GM18498 (cell line): ENCODE data around the gene PSMB9.
"Not testable (repeated sequence)": the region's sequence is repeated elsewhere in the genome, so short reads cannot be mapped to it uniquely, and the experiment has no call there.

Experiments used
- ATAC-seq: cut with Tn5 transposase; IDR thresholded peaks from one replicate; pipeline ENCODE4 v1.9.1; 2021; ENCODE audit warnings: mild to moderate bottlenecking, moderate library complexity; ENCODE audit not compliant: unreplicated experiment

The PSMB9 gene

DNA sequence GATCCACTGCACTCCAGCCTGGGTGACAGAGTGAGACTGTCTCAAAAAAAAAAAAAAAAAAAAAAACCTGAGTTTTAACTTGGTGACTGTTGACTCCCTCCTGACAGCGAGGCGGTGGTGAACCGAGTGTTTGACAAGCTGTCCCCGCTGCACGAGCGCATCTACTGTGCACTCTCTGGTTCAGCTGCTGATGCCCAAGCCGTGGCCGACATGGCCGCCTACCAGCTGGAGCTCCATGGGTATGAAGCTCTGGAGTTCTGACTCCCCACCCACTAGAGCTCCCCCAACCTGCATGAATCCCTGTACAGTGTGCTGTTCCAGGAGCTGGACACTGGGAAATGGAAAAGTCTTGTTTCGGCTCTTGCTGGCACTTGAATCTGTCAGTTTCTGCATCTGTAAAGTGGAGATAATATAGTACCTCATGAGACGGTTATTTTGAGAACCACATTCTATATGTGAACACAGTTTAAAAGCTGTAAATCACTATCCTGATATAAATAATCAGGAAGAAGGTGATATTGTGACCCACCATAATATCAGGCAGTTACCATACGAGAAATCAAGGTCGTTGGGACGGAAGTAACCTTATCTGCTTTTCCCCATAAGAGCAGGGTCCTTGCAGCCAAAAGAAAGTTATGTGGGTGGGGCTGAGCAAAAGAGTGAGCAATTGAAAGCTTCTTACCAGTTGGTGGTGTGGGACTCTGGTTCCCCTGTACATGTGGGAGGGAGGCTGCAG is 3.3 kb downstream of the PSMB9 start:
- ATAC-seq: no peak

DNA sequence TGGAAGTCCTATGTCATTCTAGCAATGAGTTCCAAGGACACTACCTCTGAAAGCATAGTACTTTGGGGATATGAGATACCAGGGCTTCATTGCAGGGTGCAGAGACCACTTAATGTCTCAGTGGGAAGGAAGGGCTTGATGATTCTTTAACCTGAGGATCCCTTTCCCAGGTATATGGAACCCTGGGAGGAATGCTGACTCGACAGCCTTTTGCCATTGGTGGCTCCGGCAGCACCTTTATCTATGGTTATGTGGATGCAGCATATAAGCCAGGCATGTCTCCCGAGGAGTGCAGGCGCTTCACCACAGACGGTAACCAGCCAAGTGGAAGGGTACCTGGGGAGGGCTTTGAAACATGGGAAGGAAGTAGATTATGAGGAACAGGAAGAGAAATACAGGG is 4.2 kb downstream of the PSMB9 start:
- ATAC-seq: no peak

DNA sequence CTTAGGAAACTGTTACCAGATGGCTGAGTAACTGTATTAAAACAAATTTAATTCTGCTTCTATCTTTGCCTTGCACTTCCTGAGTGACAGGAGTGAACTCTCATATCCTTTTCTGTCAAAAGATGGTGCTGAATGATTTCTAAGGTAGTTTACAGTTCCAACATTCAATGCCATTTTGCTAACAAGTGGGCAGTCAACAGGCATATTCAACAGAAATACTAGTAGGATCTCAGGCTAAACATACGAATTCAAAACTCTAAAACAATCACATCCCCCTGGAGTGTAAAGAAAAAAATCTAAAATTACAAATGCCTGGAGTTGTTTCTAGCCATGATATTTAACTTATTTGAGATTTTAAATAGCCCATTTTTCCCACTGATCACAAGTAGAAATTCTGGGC is 6.7 kb downstream of the PSMB9 start:
- no peak for ATAC-seq

DNA sequence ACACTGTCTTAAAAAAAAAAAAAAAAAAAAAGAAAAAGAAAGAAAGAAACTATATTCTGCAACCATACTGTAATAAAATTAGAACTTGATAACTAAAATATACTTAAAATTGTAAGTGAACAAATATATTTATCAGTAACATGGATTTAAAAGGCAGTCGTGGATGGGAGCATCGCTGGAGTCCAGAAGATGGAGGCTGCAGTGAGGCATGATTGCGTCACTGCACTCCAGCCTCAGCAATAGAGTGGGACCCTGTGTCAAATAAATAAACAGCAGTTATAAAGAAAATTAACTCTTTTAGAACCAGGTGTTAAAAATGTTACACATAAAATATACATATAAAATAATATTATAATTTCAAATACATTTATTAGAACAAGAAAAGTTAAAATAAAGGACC is 8.7 kb downstream of the PSMB9 start:
- no peak for ATAC-seq

DNA sequence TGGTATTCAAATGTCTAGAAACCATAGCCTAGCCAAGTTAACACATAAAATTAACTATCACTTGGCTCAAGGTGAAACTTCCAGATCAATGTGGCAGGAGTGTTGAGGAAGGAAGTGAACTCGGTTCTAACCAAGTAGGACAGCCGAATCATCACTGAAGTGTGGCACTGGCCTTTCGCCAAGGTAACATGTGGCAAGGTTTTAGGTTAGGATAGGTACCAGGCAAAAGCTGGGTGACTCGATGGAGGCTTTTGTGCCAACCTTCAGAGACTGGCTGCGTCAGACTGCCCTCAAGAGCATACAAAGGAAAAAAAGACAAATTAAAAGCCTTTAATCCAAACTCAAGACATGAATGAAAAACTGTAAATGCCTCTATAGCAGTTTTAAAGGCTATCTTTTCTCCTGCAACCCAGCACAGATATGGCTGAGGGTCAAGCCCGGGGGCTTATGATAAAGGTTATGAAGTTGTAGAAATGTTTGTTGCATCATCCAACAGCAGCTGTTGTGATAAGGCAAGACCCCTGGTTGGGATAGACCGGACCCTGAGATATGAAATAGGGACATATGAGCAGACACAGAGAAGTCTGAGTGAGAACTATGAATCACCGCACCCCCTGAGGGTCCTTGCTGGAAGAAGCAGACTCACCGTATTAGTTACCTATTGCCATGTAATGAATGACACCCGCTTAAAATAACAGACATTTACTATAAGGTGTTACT is 11.9 kb downstream of the PSMB9 start:
- ATAC-seq: no peak

DNA sequence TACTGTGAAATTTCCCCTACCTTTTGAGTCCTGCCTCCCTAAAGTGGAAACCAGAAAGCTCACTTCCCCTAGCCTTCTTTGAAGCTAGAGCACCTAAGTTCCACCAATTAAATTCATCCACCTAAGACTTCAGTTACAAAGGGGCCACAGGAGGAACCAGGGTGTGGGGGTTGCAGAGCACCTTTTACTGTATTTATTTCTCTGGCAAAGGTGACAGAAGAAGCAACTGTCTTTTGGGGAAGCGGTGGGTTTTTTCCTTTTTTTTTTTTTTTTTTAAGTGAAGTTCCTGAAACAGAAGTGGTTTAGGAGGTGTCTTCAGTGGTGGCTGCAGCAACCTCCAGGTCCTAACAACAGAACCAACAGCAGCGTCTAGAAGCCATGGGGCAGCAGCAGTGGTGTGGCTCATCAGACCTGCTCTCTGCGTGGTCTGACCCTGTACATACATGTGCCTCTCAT is 13.1 kb downstream of the PSMB9 start:
- no peak for ATAC-seq

DNA sequence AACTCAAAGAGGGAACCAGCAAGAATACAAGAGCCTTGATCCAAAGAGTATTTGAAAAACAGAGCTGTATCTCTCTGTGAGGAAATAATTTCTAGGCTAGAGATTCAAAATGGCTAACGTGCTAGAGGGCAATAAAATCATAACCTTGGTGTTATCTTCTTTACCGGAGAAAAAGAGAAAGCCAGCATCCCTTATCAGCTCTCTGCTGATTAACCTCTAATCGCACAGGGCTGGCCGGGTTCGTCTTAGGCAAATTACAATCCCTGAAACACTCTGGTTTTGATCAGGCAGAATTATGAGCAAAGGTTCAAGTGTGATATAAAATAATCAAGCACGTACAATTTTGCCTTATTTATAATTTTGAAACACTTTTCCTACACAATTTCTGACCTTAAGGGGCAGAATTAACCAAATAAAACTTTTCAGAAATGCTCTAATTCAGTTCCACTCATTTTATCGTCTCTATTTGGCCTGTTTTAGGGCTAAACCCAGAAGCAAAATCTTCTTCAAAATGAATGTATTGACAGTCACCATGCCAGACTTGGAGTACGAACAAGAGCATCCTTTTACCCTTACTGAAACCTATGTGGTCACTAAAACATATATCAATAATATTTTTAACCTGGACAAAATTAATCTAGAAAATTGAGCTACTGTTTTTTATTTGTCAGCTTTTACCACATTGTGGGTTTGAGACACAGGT is 13.7 kb downstream of the PSMB9 start:
- ATAC-seq: no peak

DNA sequence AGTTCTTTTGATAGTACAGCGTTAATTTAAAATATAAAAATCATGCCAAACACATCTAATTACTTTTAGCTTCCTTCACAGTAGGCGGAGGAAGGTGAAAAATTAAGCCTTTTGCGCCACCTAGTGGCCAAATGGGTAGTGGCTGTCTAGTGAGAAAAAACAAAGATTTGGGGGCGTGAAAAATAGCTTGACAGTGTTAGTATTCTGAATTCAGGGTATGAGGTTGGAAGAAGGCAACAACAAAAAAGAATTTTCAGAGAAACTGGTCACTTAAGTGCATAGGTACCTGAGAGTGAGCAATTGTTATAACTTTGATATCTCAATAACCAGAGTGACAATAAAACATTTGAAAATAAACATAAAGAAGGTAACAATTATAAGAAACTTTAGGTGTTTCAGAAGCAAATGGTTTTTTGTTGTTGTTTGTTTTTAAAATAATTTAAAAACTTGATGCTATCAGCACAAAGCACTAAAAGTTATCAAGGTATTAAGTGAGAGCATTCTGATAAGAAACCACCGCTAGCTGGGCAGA is 14.3 kb downstream of the PSMB9 start:
- ATAC-seq: peak; percentile 51

DNA sequence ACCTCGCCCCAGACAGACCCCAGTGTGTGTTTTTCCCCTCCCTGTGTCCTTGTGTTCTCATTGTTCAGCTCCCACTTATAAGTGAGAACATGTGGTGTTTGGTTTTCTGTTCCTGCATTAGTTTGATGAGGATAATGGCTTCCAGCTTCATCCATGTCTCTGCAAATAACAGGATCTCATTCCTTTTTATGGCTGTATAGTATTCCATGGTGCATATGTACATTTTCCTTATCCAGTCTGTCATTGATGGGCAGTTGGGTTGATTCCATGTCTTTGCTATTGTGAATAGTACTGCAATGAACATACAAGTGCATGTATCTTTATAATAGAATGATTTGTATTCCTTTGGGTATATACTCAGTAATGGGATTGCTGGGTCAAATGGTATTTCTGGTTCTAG is 20.0 kb downstream of the PSMB9 start:
- ATAC-seq: not testable (repeated sequence)

DNA sequence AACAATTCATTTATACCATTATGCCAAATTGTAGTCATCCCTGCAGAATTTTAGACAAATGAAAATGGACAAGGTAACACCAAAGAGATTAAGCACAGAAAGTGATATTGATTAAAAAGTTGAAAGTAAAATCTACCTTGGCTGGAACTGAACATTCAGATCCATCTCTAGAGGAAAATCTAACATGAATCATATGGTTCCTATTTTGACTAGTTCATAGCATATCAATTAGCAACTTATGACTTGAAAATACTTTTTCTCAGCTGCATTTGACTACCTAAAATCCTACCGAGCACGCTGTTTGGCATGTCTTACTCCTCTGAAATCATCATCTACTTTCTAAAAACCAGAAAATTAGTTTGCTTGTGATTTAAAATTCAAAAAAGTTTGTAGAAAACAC is 22.6 kb downstream of the PSMB9 start:
- no peak for ATAC-seq

DNA sequence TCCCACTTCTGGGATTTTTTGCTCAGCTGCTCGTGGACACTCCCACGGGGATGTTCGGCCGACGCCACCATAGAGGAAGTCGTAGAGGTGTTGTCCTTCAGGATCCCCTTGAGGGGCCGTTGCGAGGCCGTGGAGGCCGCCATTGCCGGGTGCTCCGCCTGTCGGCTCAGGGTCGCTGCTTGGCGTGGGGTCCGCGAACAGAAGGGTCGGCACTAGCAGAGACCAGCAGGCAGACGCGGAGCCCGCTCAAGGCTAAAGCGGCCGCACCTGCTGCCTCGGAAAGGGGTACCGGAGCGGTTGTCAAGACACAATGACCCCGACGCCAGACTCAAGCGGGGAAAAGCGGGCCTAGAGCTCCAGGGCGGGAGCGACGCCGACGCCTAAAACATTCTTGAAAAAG is 25.7 kb downstream of the PSMB9 start:
- ATAC-seq: no peak

DNA sequence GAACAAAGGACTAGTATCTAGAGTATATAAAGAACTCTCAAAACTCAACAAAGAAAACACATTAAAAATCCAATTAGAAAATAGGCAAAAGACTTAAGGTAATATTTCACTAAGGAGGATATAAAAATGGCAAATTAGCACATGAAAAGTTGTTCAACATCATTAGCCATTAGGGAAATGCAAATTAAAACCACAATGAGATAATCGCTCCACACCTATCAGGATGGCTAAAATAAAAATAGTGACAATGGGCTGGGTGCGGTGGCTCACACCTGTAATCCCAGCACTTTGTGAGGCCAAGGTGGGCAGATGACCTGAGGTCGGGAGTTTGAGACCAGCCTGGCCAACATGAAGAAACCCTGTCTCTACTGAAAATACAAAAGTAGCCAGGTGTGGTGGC is 27.0 kb downstream of the PSMB9 start:
- ATAC-seq: not testable (repeated sequence)

DNA sequence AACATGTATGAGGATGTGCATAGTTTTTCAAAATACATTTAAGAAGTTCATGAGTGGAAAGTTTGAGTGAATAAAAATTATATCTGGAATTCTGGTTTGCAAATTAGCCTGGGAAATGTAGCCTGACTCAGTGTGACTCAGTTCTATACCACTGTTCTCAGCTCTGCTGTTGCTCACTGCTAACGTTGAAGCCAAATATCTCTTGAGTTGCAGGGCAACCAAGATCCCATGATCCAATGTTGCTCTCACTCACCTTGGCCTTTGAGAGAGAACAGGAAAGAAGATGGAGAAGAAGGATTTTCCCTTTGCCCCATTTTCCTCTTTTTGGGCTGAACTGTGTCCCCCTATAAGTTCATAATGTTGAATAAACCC is 28.9 kb downstream of the PSMB9 start:
- no peak for ATAC-seq

DNA sequence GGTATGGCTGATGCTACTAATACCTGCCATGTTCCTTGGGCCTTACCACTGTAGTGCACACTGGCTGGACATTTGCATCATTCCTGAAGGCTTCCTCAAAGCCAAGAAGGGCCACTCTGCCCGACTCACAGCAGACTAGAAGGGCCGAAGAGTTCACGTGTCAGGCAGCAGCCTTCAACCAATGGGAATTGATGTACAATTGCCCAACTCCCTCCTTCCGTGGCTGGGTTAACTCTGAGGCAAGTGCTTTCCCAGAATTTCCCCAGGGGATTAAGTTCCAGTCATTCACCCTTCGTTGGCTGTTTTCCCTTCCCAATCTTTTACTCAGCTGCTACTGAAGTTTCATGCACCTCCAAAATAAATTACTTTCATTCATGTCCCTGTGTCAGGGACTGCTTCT is 29.8 kb downstream of the PSMB9 start:
- ATAC-seq: no peak

DNA sequence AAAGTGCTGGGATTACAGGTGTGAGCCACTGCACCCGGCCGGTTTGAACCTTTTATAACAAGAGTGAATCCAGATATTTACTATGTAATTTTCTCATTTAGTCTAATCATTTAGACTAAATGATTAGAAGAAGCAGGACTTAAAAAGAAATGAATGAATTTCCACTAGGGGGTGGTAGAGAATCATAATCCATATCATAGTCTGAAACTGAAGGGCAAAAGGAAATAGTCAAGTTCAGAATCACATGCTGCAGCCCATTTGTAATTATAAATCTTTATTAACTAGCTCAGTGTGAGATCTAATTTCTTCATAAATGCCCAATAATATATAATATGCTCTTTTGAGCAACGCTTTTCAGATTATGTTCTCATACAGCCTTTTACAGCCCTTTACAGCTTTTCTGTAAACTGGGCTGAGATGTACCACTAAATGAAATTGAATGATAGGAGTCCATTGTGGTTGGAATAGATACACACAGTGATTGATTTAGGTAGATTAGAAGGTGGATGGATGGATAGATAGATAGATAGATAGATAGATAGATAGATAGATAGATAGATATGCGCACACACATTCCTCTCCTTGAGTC is 31.8 kb downstream of the PSMB9 start:
- ATAC-seq: no peak

DNA sequence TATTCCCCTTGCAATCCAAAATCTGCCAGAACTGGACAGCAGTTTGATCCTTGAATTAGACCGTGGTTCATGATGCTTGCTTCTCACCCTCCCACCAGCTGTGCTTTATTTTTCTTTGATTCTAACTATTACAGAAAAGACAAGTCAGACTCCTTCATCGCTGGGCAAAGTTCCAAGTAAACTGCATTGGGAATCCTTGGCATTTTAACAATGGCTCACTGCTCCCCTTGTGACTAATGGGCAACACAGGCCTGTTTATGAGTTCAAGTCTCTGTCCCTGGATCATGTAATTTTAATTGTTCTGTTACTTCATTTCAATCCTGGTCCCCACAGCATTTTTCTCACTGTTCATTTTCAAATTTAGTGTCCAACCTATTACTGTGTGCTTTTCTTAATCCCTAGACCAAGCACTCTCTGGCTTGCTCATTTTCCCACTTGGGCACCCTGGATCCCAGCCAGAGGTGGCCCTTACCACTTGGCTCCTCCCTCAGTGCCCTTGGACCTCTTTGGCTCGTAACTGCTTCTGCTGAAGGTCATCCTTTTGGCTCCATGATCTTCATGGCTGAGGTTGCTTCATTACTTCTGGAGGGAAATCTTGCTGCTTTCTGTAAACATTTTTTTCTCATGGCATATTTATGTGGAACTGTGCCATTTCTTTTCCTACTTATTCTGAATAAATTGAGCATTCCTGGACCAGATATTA is 32.8 kb downstream of the PSMB9 start:
- no peak for ATAC-seq

DNA sequence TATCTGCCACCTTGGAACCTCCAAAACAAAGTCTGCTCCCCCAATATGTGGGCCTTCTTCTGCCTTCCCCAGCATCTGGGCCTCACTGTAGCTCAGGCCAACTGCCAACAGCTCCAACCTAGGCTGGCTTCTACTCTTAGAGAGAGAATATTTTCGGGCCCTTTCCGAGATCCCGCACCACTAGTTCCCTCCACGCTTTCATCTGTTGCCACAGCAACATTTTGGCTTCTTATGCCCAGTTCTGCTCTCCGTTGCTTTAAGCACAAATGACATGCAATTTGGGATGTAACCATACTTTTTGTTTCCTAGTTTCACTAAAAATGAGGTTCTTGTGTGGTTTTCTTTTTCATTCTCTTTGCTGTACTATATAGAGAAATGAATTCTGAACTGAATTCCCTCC is 33.6 kb downstream of the PSMB9 start:
- ATAC-seq: no peak

DNA sequence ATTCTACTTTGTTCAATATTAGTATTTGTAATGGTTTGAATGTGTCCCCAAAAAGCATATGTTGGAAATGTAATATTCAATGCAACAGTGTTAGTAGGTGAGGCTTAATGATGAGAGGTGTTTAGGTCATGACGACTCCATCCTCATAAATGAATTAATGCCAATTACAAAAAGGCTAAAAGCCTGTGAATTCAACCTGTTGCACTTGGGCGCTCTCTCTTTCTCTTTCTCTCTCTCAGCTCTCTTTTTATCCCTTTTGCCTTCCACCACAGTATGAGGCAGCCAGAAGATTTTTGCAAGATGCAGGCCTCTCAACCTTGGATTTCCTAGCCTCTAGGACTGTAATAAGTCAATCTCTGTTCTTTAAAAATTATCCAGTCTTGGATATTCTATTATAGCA is 34.6 kb downstream of the PSMB9 start:
- no peak for ATAC-seq

DNA sequence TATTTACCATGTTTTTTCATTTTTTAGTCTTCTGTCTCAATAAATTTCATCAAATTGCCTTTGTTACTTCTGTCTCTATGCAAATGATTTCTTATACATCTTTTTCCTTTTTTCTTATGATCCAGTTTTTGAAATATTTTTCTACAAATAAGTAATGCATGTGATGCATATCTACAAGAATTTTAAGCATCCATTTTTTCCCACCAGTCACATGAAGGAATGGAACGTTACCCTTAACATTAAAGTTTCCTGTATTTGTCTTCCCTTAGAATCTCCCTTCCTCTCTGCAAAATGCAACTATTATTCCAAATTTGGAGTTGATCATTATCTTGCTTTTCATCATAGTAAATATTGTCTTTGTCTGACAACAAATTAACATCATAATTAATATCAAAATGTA is 35.5 kb downstream of the PSMB9 start:
- no peak for ATAC-seq

DNA sequence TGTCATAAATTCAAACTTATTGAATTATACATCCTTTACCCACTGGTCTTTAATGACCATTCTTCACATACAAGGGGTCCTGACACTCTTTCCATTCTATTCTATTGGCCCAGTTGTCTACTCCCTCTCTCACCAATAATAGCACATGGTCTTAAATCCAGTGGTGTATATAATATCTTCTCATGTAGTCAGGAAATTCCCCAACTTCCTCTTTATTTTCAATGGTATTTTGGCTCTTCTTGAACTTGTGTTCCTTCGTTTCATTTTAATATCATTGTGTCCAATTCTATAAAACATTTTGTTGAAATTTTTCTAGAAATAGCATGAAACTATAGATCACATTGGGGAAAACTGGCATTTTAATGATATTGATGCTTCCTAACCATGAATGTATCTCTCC is 36.8 kb downstream of the PSMB9 start:
- ATAC-seq: no peak
